HG03378 (cell line): ENCODE data around the gene PITPNM1.
"Not testable (repeated sequence)": the region's sequence is repeated elsewhere in the genome, so short reads cannot be mapped to it uniquely, and the experiment has no call there.

ENCODE experiments used
- ATAC-seq: cut with Tn5 transposase; IDR thresholded peaks from one replicate; pipeline ENCODE4 v1.9.1; 2021; ENCODE audit warnings: mild to moderate bottlenecking, moderate library complexity; ENCODE audit not compliant: unreplicated experiment

Gene PITPNM1

GRCh38 chr11:67504950-67505581, at the start of gene PITPNM1:
Gene PITPNM1 (minus strand): TSS chr11:67505363. CDS start chr11:67504180, 1,183 bp downstream.
- no peak for ATAC-seq

GRCh38 chr11:67551697-67552096, 46.5 kb upstream of the PITPNM1 start:
- ATAC-seq = not testable (repeated sequence)

DNA sequence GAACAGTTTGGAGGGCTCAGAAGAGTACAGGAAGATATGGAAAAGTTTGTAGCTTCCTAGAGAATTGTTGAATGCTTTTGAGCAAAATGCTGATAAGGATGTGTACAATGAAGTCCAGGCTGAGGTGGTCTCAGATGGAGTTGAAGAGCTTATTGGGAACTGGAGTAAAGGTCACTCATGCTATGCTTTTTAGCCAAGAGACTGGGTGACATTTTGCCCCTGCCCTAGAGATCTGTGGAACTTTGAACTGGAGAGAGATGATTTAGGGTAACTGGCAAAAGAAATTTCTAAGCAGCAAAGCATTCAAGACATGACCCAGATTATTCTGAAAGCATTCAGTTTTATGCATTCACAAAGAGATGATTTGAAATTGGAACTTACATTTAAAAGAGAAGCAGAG, 46.0 kb upstream of the PITPNM1 start:
- no peak for ATAC-seq

DNA sequence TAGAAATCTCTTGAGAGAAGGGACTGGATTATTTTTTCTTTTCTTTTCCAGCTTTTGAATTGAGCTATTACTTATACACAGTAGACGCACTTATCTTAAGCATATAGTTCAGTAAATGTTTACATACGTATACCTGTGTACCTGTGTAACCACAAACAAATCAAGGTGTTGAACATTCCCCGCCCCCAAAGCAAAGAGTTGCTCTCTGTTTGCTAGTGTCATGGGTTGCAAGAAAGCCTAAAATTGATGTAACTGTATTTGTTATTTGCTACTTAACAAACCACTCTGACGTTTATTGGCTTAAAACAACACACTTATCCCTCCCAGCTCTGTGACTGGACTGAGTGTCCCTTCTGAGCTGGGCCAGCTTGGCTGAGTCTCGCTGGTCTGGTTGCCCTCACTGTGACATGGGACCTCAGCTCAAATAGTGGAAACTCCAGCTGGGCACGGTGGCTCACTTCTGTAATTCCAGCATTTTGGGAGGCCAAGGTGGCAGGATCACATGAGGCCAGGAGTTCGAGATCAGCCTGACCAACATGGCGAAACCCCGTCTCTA, 43.5 kb upstream of the PITPNM1 start:
- ATAC-seq = no peak

DNA sequence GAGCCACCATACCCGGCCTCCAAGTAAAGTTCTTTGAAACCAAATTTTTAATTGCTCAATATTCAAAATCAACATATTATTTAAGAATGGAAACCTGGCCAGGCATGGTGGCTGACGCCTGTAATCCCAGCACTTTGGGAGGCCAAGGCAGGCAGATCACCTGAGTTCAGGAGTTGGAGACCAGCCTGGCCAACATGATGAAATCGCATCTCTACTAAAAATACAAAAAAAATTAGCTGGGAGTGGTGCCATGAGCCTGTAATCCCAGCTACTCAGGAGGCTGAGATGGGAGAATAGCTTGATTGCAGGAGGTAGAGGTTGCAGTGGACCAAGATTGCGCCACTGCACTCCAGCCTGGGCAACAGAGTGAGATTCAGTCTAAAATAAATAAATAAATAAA, 42.9 kb upstream of the PITPNM1 start:
- not testable (repeated sequence) for ATAC-seq

GRCh38 chr11:67545280-67545679, 40.1 kb upstream of the PITPNM1 start:
- no peak for ATAC-seq

DNA sequence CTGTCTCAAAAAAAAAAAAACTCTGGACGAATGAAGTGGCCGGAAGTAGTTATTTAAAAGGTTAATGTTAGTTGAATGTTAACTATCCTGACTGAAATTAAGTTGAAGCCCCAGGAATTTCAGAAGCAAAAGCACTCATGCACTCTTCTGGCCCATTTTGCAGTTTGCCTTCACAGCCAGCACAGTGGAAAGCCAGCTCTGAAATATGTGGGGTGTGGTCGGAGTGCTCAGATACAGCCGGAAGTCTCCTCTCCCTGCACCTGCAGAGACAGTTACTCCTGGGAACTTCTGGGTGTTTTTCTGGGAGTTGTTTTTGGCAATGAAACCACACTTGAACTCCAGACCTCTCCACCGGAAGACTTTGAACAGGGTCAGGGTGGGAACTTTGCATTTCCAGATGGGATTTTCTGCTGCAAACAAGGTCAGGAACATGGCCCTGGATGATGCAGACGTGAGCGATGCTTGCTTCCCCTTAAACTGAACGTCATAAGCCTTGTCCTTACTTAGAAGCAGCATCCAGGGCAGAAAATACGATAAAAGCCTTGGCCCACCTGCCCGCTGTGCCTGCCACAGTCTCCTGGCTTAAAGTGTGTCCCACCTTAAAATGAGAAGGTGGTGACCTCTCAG, 39.6 kb upstream of the PITPNM1 start:
- no peak for ATAC-seq

DNA sequence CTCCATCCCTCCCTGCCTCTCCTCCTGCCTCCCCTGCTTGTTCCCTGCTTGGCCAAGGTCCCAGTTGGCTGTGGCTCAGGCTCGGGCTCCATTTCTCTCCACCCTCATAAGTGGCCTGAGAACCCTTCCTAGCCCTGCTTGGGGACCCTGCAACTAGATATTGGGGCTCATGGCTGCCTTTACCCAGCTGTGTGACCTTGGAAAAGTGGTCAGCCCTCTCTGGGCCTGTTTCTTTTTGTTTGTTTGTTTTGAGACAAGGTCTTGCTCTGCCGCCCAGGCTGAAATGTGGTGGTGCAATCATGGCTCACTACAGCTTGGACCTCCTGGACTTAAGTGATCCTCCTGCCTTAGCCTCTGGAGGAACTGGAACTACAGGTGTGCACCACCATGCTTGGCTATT, 38.4 kb upstream of the PITPNM1 start:
- ATAC-seq = no peak

DNA sequence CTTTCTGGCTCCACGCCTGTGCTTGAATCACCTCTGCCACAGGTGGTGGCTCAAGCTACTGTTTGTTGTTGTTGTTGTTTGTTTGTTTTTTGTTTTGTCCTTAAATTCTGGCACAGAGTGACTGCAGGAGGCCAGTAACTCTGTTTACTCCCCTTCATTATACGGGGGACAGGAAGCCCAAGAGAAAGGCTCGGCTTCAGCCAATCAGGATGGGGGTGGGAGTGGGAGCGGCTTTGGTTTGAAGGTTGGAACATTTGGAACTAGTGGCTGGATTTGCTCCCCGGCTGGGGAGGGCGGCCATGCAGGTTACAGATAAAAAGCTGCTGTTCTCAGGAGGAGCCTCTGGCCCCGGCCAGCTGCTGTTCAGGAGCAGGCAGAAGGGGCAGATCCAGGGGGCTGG, 37.8 kb upstream of the PITPNM1 start:
- no peak for ATAC-seq

DNA sequence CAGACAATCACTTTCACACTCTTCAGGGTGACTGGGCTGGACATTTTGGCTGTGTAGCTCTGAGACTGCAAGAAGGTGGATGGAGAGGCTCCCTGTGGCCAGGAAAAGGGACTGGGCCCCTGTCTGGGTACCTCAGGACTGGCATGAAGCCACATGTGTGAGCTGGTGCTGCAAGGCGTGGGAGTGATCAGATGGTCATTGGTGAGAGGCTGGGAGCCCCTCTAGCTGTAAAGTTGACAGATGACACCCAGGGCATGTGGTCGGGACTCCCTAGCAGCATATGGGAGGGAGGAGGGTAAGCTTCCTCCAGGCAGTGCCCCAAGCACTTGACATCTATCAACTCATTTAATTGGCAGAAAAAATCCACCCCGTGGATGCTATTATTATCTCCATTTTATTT, 37.0 kb upstream of the PITPNM1 start:
- ATAC-seq = no peak

DNA sequence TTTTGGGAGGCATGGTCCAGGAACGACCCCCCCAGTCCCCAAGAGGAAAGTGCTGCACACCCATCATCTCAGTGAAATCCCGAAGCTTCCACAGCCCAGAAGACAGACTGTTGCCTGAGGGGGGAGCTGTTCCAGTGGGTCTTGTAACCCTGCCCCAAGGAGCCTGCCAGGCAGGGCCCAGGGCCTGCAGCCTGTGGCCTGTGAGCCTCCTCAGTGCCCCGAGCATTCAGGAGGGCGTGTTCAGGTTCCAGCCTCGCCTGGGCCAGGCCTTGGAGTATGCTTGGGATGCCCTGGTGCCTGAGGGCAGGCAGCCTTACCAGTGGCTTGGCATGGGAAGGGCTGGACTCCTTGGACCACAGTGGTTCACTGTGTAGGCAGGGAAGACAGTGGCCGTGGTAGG, 36.0 kb upstream of the PITPNM1 start:
- ATAC-seq = no peak

GRCh38 chr11:67539550-67539949, 34.4 kb upstream of the PITPNM1 start:
- ATAC-seq = no peak

- ATAC-seq = no peak
Measured at GRCh38 chr11:67538823-67539505, 33.8 kb upstream of the PITPNM1 start.

DNA sequence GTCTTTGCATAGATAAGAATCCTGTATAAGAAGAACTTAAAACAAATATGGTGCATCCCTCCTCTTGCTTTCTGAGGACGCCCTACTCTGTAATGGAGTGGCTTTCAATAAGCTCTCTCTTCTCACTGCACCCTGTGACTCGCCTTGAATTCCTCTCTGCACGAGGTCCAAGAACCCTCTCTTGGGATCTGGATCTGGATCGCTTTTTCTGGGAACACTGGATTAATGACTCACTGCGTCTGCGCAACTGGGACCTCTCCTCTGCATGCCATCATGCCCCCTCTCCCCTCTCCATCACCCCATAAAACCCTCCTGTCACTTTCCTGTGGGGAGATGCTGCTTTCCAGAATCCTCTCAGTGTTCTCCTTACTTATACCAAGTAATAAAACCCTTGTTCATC, 33.1 kb upstream of the PITPNM1 start:
- ATAC-seq = no peak

DNA sequence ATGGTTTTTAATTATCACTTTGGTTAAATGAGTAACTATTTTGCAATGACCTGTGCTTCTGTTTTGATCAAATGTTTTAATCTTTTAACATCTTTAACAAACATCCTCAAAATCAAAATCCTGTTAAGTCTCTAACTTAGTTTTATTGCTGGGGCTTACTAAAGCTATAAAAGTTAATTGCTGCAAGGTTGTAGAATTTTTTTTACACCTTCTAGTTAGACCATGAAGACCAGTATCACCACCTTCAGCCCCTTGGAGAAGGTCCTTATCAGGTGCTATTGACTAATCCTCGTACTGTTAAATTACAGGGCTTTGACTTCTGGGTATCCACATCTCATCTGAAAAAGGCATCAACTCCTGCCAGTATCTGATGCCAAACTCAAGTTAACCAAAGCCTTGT, 30.4 kb upstream of the PITPNM1 start:
- ATAC-seq = no peak

GRCh38 chr11:67534070-67534679, 29.0 kb upstream of the PITPNM1 start:
- no peak for ATAC-seq

DNA sequence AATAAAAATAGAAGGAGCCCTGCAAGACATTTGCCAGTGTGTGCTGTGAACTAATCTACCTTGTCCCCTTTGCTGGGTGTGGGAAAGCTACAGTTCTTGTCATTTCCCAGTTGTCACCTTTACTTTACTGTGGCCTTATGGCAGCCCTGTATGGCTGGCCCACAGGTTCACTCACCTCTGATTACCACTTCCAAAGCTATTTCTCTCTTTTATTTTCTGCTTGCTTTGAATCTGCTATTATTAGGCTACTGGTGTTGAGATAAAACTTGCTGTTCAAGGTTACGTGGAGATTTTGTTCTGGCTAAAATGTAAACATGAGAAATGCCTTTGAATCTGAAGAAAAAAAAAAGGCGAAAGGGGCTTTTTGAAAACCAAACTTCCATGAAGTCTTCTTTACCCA, 27.7 kb upstream of the PITPNM1 start:
- no peak for ATAC-seq

DNA sequence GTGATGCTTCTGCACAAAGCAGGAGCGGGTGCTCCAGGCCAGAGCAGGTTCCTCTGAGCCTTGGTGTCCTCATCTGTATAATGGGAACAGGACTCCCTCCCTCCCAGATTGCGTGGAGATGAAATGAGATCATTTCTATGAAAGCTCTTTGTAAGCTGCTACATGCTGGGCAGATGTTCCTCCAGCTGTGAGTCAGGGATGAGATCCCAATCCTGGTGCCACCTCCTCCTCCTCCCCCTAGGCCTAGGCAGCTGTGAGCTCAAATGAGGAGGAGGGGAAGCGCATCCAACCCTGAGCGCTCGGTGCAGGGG, 25.1 kb upstream of the PITPNM1 start:
- ATAC-seq = no peak

DNA sequence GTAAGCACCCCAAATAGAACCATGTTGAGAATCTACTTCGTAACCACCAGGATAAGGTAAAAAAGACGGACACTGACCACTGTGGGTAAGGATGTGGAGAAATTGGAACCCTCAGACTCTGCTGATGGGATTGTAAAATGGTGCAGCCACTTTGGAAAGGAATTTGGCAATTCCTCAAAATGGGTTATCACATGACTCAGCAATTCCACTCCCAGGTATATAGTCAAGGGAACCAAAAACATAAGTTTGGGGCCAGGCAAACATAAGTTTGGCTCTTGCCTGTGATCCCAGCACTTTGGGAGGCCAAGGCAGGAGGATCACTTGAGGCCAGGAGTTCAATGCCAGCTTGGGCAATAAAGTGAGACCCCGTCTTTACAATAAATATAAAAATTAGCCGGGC, 23.2 kb upstream of the PITPNM1 start:
- no peak for ATAC-seq

GRCh38 chr11:67525275-67525976, 20.3 kb upstream of the PITPNM1 start:
- no peak for ATAC-seq

GRCh38 chr11:67524480-67524808, 19.3 kb upstream of the PITPNM1 start:
- ATAC-seq = no peak
